A549 (cell line): ENCODE data around the gene PHF21A. TPM values are rescaled to one million over a fixed set of nuclear protein-coding genes. Genes with fewer than 3 reads are reported as not detected.

Source experiments
- ATAC-seq, 2 experiments: fragments of 200-7000 bp in 1 of 2; fragments of >200 bp in 1 of 2; cut with Nextera tagmentation in 1 of 2; cut with Tn5 transposase in 1 of 2; 3 replicates each; pipeline versions ENCODE4 v1.8.0 to v1.9.1; 2018 to 2020; ENCODE audit warnings: mild to moderate bottlenecking in 1 of 2, moderate library complexity in 1 of 2
- CTCF ChIA-PET: fragments of 300-600 bp; sonication (Branson Sonifier 250); formaldehyde crosslinking; extraction: SDS; loops from one replicate; lab custom pipeline; 2021; ENCODE audit warnings: antibody characterized with exemption, inconsistent platforms; lab: Yijun Ruan, JAX
- POLR2A ChIA-PET: fragments of 350-600 bp; formaldehyde crosslinking; extraction: SDS; loops from one replicate; lab custom pipeline; 2021; ENCODE audit warnings: antibody characterized with exemption, inconsistent platforms; lab: Yijun Ruan, JAX
- DNase-seq, 2 experiments: peaks; one replicate each; pipeline versions ENCODE4 v3.0.0 to v3.0.0-alpha.2; 2011 to 2016; ENCODE audit warnings: low read depth in 1 of 2, low spot score in 1 of 2
- FAIRE-seq: peaks from 2 replicates; lab custom pipeline; 2011; peaks lifted over from hg19 to GRCh38; lab: Jason Lieb, UNC
- H3K27ac ChIP-seq, 2 experiments: fragments of >200 bp; sonication (Bioruptor Twin); formaldehyde crosslinking; 3 replicates each; pipeline ENCODE4 v1.5.1; 2016 to 2017
- H3K4me1 ChIP-seq: fragments of >200 bp; sonication (Bioruptor Twin); formaldehyde crosslinking; 3 replicates; pipeline ENCODE4 v1.6.1; 2016
- H3K4me2 ChIP-seq: fragments of >200 bp; sonication (Bioruptor Twin); formaldehyde crosslinking; 3 replicates; pipeline ENCODE4 v1.6.1; 2016
- H3K4me3 ChIP-seq: fragments of >200 bp; sonication (Bioruptor Twin); formaldehyde crosslinking; 3 replicates; pipeline ENCODE4 v1.5.1; 2016
- H3K9me3 ChIP-seq: fragments of >200 bp; sonication (Bioruptor Twin); formaldehyde crosslinking; 3 replicates; pipeline ENCODE4 v1.6.1; 2016
- BHLHE40 ChIP-seq: IDR thresholded peaks from 2 replicates; pipeline ENCODE4 v1.6.1; 2012; ENCODE audit warnings: low read depth, low read length, inconsistent platforms
- CBX8 ChIP-seq: fragments of 200-600 bp; sonication (generic); IDR thresholded peaks from 2 replicates; pipeline ENCODE4 v1.6.1; 2016
- CHD4 ChIP-seq: fragments of 200-600 bp; sonication (generic); IDR thresholded peaks from 2 replicates; pipeline ENCODE4 v1.6.1; 2016; ENCODE audit warnings: antibody characterized with exemption, mild to moderate bottlenecking, borderline replicate concordance
- EHMT2 ChIP-seq: fragments of 200-600 bp; sonication (generic); IDR thresholded peaks from 2 replicates; pipeline ENCODE4 v1.6.1; 2016; ENCODE audit warnings: antibody characterized with exemption, low read depth, mild to moderate bottlenecking, moderate library complexity
- GATA3 ChIP-seq: IDR thresholded peaks from 2 replicates; pipeline ENCODE4 v1.6.1; 2012; ENCODE audit warnings: borderline replicate concordance
- KDM1A ChIP-seq: fragments of 200-600 bp; sonication (generic); IDR thresholded peaks from 2 replicates; pipeline ENCODE4 v1.6.1; 2016; ENCODE audit warnings: low read depth, mild to moderate bottlenecking
- MAFK ChIP-seq: fragments of 450-650 bp; IDR thresholded peaks from 2 replicates; pipeline ENCODE4 v1.6.1; 2014; ENCODE audit not compliant: partially characterized antibody
- MAZ ChIP-seq: fragments of 150-350 bp; IDR thresholded peaks from 2 replicates; pipeline ENCODE4 v1.6.1; 2014; ENCODE audit warnings: antibody characterized with exemption, low read depth, low read length, borderline replicate concordance
- NPAS2 ChIP-seq: fragments of 250-450 bp; sonication (Bioruptor Pico); IDR thresholded peaks from 2 replicates; pipeline ENCODE4 v1.8.0; 2022; ENCODE audit warnings: mild to moderate bottlenecking, moderate library complexity, borderline replicate concordance
- POLR2AphosphoS2 ChIP-seq: conservative IDR thresholded peaks from 2 replicates; pipeline ENCODE4 v1.6.1; 2012; ENCODE audit warnings: low read length, improper control_type of control experiment, inconsistent platforms
- SMC3 ChIP-seq: fragments of >200 bp; sonication (Bioruptor Twin); formaldehyde crosslinking; IDR thresholded peaks from 3 replicates; pipeline ENCODE4 v1.6.1; 2018; ENCODE audit warnings: inconsistent platforms
- SREBF2 ChIP-seq: fragments of 450-650 bp; IDR thresholded peaks from 2 replicates; pipeline ENCODE4 v1.6.1; 2014; ENCODE audit warnings: mild to moderate bottlenecking, moderate library complexity
- TP53 ChIP-seq: fragments of 250-450 bp; sonication (Bioruptor Pico); IDR thresholded peaks from 2 replicates; pipeline ENCODE4 v1.5.0; 2021; ENCODE audit warnings: mild to moderate bottlenecking, moderate library complexity
- ZNF302 ChIP-seq: fragments of 250-450 bp; sonication (Bioruptor Pico); IDR thresholded peaks from 2 replicates; pipeline ENCODE4 v1.9.0; 2021; ENCODE audit warnings: inconsistent platforms, mild to moderate bottlenecking, moderate library complexity
- WGBS: methylation state at CpG from one replicate; pipeline ENCODE4 v1.1.6; 2017; ENCODE audit errors: missing lambda C conversion rate; 5-methylcytosine and 5-hydroxymethylcytosine counted together
- polyA plus RNA-seq, 4 experiments: library from polyadenylated mRNA; depleted of rRNA in 3 of 4; stranded (reverse); fragments of >200 nt; fragmentation: RNase III in 1 of 4; extraction: RNeasy Plus Mini Kit Qiagen cat#74134 plus additional on column Dnase treatment in 1 of 4; gene quantifications; 2 replicates in 3 of 4; 3 replicates in 1 of 4; pipeline ENCODE4 v1.2.3, GENCODE V29; 2011 to 2017
- TF ChIP-seq, protein P1 (sequence below): fragments of 250-450 bp; sonication (Bioruptor Pico); IDR thresholded peaks from 2 replicates; pipeline ENCODE4 v1.5.0; 2021; ENCODE audit warnings: mild to moderate bottlenecking, moderate library complexity, borderline replicate concordance
- TF ChIP-seq, protein P2 (sequence below): IDR thresholded peaks from 2 replicates; pipeline ENCODE4 v1.6.1; 2012; ENCODE audit warnings: low read depth, borderline replicate concordance
- TF ChIP-seq, protein P3 (sequence below): fragments of >200 bp; sonication (Bioruptor Twin); formaldehyde crosslinking; IDR thresholded peaks from 2 replicates; pipeline ENCODE4 v1.6.1; 2016
- TF ChIP-seq, protein P4 (sequence below): fragments of 250-450 bp; sonication (Bioruptor Pico); IDR thresholded peaks from 2 replicates; pipeline ENCODE4 v1.5.0; 2020; ENCODE audit warnings: low read depth, mild to moderate bottlenecking, moderate library complexity
- TF ChIP-seq, protein P5 (sequence below): fragments of >200 bp; sonication (Bioruptor Twin); formaldehyde crosslinking; IDR thresholded peaks from 3 replicates; pipeline ENCODE4 v1.5.1; 2016
- TF ChIP-seq, protein P6 (sequence below): IDR thresholded peaks from 2 replicates; pipeline ENCODE4 v1.6.1; 2012
- TF ChIP-seq, protein P7 (sequence below): fragments of 450-650 bp; IDR thresholded peaks from 2 replicates; pipeline ENCODE4 v1.6.1; 2014; ENCODE audit warnings: antibody characterized with exemption

The PHF21A gene
- polyA plus RNA-seq, 2 of the 4 experiments (the other 2 are of a cell fraction), result 20.0 to 31.9 TPM

DNA sequence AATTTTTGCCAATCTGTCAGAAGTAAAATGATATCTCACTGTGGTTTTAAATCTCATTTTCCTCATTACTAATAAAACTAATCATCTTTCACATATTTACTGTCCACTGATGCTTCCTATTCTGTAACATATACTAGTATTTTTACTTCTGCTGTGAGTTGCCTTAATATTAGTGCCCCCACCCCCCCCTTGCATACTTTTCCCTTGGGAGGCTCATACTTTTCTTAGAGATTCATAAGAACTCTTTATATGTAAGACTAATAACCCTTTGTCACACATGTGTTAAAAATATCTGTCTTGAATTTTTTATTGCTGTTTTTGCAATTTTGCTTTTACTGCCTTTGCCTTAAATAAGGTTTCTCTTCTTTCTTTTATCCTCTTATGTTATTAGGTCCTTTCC, 87.2 kb downstream of the PHF21A start:
- Histone ChIP-seq H3K9me3 (no peaks in the 10 kb centered on the region), H3K4me3 (no peak overlapping the region), H3K4me1 (no peaks in the 10 kb centered on the region), H3K27ac (no peak overlapping the region), H3K4me2 (no peak overlapping the region)
- CTCF ChIA-PET, result no interaction called here
- FAIRE-seq (no peak), DNase-seq (no peak), ATAC-seq (no peak)
- POLR2A ChIA-PET, result no interaction called here
- TF ChIP-seq MAFK (no peak), MAZ (no peak), SMC3 (no peak), NPAS2 (no peak), POLR2AphosphoS2 (no peak), GATA3 (no peak), EHMT2 (no peak), SREBF2 (no peak), TP53 (no peak)
- TF ChIP-seq, protein P1, sequence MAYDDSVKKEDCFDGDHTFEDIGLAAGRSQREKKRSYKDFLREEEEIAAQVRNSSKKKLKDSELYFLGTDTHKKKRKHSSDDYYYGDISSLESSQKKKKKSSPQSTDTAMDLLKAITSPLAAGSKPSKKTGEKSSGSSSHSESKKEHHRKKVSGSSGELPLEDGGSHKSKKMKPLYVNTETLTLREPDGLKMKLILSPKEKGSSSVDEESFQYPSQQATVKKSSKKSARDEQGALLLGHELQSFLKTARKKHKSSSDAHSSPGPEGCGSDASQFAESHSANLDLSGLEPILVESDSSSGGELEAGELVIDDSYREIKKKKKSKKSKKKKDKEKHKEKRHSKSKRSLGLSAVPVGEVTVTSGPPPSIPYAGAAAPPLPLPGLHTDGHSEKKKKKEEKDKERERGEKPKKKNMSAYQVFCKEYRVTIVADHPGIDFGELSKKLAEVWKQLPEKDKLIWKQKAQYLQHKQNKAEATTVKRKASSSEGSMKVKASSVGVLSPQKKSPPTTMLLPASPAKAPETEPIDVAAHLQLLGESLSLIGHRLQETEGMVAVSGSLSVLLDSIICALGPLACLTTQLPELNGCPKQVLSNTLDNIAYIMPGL, result no peak
- TF ChIP-seq, protein P2, sequence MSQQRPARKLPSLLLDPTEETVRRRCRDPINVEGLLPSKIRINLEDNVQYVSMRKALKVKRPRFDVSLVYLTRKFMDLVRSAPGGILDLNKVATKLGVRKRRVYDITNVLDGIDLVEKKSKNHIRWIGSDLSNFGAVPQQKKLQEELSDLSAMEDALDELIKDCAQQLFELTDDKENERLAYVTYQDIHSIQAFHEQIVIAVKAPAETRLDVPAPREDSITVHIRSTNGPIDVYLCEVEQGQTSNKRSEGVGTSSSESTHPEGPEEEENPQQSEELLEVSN, result no peak
- TF ChIP-seq, protein P3, sequence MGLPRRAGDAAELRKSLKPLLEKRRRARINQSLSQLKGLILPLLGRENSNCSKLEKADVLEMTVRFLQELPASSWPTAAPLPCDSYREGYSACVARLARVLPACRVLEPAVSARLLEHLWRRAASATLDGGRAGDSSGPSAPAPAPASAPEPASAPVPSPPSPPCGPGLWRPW, result no peak
- TF ChIP-seq, protein P4, sequence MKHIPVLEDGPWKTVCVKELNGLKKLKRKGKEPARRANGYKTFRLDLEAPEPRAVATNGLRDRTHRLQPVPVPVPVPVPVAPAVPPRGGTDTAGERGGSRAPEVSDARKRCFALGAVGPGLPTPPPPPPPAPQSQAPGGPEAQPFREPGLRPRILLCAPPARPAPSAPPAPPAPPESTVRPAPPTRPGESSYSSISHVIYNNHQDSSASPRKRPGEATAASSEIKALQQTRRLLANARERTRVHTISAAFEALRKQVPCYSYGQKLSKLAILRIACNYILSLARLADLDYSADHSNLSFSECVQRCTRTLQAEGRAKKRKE (CRISPR knock-in tag), result no peak
- TF ChIP-seq, protein P5, sequence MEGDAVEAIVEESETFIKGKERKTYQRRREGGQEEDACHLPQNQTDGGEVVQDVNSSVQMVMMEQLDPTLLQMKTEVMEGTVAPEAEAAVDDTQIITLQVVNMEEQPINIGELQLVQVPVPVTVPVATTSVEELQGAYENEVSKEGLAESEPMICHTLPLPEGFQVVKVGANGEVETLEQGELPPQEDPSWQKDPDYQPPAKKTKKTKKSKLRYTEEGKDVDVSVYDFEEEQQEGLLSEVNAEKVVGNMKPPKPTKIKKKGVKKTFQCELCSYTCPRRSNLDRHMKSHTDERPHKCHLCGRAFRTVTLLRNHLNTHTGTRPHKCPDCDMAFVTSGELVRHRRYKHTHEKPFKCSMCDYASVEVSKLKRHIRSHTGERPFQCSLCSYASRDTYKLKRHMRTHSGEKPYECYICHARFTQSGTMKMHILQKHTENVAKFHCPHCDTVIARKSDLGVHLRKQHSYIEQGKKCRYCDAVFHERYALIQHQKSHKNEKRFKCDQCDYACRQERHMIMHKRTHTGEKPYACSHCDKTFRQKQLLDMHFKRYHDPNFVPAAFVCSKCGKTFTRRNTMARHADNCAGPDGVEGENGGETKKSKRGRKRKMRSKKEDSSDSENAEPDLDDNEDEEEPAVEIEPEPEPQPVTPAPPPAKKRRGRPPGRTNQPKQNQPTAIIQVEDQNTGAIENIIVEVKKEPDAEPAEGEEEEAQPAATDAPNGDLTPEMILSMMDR, result no peak

DNA sequence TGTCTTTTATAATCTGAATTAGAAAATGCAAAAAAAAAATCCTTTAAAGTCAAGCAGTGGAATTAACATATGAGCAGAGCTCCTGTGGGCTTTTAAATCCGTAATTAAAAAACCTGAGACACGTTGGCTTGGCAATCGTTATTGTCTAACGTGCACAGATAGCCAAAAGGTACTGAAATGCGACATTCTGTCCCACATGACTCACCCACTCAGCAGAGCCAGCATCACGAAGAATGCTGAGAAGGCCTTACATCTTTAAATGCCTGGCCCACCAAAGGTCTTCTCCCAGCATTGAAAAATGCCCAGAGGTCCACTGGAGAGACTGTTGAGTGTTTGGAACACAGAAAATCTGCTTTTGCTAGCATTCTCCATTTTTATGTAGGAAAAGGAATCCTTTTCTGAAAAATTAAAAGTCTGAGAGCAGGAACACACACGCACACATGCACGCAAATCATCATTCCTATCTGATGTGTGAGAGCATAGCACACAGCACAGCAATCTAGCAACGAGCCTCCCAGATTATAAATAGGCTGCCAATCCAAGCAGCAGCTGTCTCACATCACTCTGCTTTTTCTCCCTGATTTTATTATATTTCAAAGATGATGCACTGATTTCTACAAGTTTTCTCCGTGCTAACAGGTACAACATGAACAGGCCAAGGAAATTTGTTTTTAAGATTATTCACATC, 94.5 kb downstream of the PHF21A start:
- POLR2A ChIA-PET, result no interaction called here
- no peaks in the 10 kb centered on the region for H3K9me3 ChIP-seq
- no peak overlapping the region for H3K27ac ChIP-seq
- no peaks in the 10 kb centered on the region for H3K4me1 ChIP-seq
- H3K4me2 ChIP-seq, result no peak overlapping the region
- WGBS, result 82% methylated on average over 10 of the region's 10 CpGs
- TF ChIP-seq CHD4 (no peak), CBX8 (no peak)
- TF ChIP-seq, protein P6, sequence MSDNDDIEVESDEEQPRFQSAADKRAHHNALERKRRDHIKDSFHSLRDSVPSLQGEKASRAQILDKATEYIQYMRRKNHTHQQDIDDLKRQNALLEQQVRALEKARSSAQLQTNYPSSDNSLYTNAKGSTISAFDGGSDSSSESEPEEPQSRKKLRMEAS, result no peak
- no peak overlapping the region for H3K4me3 ChIP-seq
- no peak for ATAC-seq
- no peak for DNase-seq
- CTCF ChIA-PET, result interaction anchor here (1.3 kb wide), 1 partner anchor 15 kb away, joined by 4 read pairs; no protein-coding TSS in a partner anchor
- no peak for FAIRE-seq

DNA sequence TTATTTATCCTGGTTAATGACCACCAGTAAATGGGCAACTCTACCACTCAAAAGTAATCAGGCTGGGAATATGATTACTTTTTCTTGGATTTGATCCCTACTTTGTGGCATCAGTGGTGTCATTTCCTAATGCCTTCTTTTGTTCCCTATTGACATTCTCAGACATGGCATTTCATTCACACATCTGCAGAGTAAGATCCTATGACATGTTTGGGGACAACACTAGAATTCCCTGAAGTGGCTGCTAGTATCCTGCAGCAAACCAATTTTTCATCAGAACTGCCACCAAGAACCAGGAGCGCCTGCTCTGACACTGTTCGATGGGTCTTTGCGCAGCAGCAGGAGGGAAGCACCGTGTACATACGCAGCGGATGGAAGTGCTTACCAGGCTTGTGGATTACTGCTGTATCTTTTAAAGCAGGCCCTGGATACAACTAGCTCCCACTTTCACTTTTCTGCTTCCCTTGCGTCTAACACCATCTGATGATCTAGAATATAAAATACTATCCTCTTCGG, 101.1 kb downstream of the PHF21A start:
- peaks cover 11% of the 10 kb centered on the region; the same call in 2 of the 3 replicates for H3K4me1 ChIP-seq
- TF ChIP-seq ZNF302 (CRISPR knock-in tag) (no peak), KDM1A (no peak), GATA3 (no peak), BHLHE40 (no peak)
- TF ChIP-seq, protein P1, result no peak
- TF ChIP-seq, protein P7, sequence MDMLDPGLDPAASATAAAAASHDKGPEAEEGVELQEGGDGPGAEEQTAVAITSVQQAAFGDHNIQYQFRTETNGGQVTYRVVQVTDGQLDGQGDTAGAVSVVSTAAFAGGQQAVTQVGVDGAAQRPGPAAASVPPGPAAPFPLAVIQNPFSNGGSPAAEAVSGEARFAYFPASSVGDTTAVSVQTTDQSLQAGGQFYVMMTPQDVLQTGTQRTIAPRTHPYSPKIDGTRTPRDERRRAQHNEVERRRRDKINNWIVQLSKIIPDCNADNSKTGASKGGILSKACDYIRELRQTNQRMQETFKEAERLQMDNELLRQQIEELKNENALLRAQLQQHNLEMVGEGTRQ, result no peak
- TF ChIP-seq, all 56 proteins: peak for 0
- no peak for ATAC-seq
- ChIA-PET POLR2A (no interaction called here), CTCF (interaction anchor here (0.7 to 2.6 kb wide), 4 partner anchors 14 to 115 kb away, joined by 3 to 9 read pairs (median 6); no protein-coding TSS in a partner anchor)
- no peaks in the 10 kb centered on the region for H3K9me3 ChIP-seq
- no peak overlapping the region for H3K27ac ChIP-seq
- H3K4me3 ChIP-seq, result no peak overlapping the region
- 93% methylated on average over 8 of the region's 8 CpGs for WGBS
- no peak overlapping the region for H3K4me2 ChIP-seq
- DNase-seq, result no peak
- FAIRE-seq, result no peak
